HCEC 1CT (cell line): Measurements from ENCODE around the gene YIPF2.

Experiments
- DNase-seq: peaks from one replicate; pipeline ENCODE4 v3.0.0-alpha.2; 2017

The YIPF2 gene

DNA sequence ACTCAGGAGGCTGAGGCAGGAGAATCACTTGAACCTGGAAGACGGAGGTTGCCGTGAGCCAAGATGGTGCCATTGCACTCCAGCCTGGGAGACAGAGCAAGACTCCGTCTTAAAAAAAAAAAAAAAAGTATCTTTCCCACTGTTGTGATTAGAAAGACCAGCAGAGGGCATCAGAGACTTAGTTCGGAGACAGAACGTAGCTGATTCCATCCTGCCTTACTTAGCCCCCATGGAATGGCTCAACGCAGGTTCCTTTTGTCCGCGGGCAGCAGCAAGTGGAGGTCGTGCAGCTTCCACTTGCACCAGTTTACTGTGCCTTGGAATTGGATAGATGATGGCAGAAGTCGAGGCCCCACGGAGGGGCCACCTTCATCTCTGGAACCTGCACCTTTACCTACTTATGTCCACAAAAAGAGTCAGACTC lies 8.2 kb upstream of the YIPF2 start:
- peak; percentile 69 for DNase-seq

DNA sequence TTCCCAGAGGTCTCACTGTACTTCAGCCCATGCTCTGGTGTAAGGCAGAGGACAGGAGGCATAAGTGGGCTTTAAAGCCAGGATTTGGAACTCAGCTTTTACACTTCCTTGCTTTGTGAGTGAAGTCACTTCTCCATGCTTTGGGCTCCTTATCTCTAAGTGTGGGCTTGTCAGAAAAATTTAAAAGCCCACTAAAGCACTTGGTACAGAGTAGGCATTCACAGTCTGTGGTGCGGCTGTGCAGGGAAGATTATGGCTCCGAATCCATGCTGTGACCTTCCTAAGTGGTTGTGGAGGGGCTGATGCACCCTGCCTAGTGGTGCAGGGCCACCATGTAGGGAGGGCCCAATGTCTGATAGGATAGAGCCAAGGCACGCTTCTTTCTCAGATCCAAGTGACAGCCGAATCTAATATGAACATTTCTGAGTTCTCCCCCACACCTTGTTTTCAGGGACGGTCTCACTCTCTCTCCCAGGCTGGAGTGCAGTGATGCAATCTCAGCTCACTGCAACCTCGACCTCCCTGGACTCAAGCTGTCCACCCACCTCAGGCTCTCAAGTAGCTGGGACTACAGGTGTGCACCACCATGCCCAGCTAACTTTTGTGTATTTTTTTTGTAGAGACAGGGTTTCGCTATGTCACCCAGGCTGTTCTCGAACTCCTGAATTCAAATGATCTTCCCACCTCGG lies 7.1 kb upstream of the YIPF2 start:
- DNase-seq: no peak

DNA sequence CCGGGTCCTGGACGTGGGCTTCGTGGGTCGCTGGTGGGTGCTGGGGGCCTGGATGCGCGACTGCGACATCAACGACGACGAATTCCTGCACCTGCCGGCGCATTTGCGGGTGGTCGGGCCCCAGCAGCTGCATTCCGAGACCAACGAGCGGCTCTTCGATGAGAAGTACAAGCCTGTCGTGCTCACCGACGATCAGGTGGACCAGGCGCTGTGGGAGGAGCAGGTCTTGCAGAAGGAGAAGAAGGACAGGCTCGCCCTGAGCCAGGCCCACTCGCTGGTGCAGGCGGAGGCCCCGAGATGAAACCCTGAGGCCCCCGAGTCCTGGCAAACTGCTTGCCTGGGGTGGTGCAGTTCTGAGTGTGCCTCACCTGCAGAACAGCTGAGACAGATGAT lies 959 bp upstream of the YIPF2 start:
- DNase-seq: no peak

DNA sequence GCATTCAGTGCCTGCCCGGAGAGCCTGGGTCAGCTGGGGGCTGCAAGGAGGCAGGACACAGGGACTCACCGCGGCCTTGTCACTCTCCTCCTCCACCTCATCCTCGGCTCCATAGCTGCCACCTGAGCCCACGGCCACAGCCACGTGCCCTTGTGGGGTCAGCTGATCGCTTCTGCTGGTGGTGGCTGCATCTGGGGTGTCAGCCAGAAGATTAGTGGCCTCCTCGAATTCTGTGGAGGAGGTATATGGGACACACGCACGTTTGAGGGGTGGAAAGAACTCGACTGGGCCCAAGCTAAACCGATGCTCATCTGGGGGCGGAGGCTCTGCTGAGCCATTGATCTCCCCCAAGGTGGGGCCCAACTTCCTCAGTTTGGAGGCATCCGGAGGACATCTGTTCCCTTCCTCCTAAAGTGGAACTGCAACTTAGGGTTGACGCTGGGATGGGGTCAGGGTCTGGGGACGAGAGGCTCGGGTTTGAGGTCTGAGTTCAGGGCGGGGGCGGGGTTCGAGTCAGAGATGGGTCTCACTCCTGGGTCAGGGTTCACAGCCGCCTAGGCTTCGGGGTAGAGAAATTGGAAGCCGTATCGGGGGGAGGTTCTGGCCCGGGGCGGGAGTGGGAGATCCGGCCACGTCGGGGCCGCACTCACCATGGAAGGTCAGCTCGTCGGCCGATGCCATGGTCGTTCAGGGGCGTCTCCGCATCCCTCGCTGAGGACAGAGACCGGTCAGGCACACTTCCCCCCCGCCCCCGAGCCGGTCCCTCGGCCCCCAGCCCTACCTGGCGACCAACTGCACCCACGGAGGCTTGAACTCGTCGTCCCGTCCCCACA lies 493 bp downstream of the YIPF2 start:
- no peak for DNase-seq

DNA sequence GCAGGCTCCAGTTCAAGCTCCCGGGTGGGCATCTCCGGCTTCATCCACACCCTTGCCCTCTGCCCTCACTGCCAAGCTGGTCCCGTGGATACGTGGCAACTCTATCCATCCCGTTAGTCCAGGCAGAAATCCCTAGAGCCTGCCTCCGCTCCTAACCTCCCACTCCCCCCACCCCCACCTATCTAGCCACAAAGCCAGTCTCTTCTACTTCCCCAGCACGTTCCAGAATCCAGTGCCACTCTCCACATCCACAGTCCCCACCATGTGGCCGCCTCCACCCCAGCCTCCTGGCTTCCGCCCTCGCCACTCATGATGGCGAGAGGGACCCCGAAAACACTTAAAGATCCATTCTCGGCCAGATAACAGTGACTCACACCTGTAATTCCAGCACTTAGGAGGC lies 3.8 kb downstream of the YIPF2 start:
- no peak for DNase-seq

DNA sequence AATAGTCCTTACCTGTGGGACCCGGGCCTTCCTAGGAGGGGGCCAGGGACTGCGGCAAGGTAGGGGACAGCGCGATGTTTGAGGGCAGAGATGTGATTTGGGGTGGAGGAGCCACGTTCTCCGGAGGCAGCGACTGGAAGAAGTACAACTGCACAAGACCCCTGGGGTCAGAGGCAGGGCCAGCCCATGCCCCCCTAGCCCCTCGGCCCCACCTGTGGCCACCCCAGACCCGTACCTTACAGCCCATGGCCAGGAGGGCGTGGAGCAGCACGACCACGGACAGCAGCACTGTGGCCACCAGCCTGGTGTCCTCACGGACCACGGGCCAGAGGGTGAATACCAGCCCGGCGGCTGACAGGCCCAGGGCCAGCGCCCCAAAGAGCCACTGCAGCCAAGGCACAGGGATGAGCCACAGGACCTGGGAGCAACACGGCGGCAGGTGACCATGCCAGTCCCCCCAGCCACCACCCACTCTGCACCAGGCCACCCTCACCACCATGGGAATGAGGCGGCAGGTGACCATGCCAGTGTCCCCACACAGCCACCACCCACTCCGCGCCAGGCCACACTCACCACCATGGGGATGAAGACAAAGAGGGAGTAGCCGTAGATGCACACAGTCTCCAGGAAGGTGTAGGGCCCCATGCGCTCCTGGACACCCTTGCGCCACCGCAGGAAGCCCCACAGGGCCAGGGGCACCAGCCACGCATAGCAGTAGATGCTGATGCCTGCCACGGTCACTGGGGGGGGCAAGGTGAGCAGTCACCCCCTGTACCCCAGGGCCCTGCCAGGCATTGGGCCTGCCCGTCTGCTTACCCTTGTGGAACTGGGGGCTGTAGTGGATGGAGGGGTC lies 5.0 kb downstream of the YIPF2 start:
- DNase-seq: no peak

DNA sequence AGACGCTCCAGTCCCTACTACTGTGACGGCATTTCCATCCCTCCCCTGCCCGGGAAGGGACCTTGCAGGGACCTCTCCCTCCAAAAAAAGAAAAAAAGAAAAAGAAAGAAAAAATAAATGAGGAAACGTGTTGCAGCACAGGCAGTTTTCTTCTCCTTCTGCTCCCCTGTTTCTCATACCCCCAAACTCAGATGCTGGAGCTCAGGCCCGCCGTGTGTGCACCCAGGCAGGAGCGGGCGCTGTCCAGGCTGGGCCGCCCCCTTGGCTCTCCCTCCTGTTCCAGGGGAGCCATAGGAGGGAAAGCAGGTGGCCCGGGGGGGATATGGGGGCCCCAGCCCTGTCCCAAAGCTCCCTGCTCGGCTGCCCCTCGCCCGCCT lies 5.8 kb downstream of the YIPF2 start:
- DNase-seq: no peak

DNA sequence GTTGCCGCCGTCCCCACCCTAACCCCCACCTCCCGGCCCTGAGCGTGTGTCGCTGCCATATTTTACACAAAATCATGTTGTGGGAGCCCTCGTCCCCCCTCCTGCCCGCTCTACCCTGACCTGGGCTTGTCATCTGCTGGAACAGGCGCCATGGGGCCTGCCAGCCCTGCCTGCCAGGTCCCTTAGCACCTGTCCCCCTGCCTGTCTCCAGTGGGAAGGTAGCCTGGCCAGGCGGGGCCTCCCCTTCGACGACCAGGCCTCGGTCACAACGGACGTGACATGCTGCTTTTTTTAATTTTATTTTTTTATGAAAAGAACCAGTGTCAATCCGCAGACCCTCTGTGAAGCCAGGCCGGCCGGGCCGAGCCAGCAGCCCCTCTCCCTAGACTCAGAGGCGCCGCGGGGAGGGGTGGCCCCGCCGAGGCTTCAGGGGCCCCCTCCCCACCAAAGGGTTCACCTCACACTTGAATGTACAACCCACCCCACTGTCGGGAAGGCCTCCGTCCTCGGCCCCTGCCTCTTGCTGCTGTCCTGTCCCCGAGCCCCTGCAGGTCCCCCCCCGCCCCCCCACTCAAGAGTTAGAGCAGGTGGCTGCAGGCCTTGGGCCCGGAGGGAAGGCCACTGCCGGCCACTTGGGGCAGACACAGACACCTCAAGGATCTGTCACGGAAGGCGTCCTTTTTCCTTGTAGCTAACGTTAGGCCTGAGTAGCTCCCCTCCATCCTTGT lies 6.4 kb downstream of the YIPF2 start:
- no peak for DNase-seq

DNA sequence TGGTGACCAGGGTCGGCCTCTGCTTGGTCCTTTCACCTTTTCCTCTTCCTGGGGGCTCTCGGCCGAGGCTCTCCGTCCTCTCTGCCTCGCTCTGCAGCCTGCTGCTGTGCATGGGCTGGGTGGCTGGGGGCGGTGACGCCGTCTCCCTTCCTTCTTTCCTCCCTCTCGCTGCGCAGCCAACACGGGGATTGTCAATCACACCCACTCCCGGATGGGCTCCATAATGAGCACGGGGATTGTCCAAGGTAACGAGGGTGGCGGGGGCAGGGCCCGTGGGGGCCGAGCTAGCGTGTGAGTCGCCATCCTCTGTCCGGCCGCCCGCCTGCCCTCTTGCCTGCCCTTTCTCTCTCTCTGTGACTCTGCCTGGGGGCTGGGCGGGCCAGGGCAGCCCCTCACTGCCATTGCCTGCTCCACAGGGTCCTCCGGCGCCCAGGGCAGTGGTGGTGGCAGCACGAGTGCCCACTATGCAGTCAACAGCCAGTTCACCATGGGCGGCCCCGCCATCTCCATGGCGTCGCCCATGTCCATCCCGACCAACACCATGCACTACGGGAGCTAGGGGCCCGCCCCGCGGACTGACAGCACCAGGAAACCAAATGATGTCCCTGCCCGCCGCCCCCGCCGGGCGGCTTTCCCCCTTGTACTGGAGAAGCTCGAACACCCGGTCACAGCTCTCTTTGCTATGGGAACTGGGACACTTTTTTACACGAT lies 7.1 kb downstream of the YIPF2 start:
- no peak for DNase-seq

DNA sequence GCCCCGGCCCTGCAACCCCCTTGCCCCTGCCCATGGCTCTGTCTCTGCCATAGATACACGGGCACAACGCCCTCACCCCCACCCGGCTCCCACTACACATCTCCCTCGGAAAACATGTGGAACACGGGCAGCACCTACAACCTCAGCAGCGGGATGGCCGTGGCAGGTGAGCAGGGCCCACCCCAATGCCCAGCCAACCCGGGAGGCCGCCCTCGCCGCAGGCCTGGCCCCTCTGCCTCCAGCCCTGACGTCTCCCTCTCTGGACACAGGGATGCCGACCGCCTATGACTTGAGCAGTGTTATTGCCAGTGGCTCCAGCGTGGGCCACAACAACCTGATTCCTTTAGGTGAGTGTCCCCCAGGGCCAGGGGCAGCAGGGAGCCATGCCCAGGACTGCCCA lies 7.7 kb downstream of the YIPF2 start:
- DNase-seq: no peak

DNA sequence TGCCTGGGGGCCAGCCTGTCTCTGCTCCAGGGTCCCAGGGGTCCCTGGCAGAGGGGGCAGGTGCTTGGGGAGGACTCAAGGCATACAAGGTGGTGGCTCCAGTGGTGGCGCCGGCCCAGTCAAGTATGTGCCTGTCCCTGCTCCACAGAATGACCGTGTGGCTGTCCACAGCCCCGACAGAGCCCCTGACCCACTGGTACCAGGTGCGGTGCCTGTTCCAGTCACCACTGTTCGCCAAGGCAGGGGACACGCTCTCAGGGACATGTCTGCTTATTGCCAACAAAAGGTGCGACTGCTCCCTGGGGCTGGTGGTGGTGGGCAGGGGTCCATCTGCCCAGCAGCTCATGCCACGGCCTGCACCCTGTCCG lies 8.2 kb downstream of the YIPF2 start:
- DNase-seq: no peak

DNA sequence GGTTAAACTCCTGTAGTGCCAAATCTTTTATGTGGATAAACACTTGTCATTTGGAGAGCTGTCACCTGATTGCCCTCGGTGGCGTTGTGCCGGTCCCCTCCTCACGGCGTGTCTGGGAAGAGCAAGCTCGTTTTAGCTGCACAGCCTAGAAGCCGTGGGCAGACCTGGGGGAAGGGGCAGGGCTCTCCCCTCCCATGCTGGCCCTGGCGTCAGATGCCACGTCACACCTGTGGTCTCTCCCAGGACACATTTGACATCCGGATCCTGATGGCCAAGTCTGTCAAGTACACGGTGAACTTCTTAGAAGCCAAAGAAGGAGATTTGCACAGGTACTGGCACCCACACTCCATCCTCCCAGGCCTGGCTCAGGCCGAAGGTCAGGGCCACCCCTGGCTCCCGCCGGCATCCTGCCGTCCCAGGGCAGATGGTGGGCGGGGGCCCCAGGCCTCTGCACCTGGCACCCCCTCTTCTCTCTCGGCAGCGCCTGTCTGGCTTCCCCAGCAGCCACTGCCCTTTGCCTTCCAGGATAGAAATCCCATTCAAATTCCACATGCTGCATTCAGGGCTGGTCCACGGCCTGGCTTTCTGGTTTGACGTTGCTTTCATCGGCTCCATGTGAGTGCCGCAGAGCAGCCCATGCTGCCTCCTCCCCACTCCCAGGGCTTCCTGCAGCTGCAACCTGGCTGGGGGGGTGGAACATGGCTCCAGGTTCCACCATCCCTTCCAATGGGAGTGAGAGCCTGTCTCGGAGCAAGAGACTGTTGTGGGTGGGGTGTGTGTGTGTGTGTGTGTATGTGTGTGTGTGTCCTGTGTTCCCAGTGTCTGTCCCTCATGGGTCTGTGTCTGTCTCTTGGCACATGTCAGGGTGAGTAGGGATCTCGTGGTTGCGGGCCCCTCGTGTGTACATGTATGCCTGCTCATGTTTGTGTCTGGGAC lies 8.8 kb downstream of the YIPF2 start:
- DNase-seq: no peak

DNA sequence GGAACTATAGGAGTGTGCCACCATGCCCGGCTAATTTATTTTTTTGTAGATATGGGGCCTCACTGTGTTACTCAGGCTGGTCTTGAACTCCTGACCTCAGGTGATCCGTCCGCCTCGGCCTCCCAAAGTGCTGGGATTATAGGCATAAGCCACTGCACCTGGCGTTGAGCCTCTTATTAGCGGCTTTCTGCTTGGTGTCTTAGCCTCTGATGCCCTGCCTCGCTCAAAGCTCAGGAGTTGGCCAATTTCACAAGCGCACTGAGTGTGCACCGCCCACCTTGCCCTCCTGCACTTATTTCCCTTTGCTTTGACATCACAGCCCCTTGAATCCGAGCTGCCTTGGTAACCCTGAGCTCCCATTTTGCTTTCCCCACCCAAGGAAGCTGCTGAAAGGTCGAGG lies 10.1 kb downstream of the YIPF2 start:
- no peak for DNase-seq

DNA sequence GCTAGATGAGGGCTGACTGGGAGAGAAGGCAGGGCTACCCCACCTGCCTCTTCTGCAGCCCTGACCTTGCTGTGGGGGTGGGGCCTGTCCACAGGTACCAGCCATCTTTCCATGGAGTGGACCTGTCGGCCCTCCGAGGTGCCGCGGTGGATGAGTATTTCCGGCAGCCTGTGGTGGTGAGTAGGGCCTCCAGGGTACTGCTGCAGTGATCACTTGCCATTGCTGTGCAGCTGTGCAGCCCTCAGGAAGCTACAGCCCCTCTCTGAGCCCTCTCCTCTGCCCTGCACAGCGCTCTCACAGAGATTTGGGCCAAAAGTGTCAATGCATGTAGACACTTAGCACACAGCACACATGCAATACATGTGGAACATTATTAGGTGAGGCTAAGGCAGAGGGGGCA lies 11.8 kb downstream of the YIPF2 start:
- no peak for DNase-seq

DNA sequence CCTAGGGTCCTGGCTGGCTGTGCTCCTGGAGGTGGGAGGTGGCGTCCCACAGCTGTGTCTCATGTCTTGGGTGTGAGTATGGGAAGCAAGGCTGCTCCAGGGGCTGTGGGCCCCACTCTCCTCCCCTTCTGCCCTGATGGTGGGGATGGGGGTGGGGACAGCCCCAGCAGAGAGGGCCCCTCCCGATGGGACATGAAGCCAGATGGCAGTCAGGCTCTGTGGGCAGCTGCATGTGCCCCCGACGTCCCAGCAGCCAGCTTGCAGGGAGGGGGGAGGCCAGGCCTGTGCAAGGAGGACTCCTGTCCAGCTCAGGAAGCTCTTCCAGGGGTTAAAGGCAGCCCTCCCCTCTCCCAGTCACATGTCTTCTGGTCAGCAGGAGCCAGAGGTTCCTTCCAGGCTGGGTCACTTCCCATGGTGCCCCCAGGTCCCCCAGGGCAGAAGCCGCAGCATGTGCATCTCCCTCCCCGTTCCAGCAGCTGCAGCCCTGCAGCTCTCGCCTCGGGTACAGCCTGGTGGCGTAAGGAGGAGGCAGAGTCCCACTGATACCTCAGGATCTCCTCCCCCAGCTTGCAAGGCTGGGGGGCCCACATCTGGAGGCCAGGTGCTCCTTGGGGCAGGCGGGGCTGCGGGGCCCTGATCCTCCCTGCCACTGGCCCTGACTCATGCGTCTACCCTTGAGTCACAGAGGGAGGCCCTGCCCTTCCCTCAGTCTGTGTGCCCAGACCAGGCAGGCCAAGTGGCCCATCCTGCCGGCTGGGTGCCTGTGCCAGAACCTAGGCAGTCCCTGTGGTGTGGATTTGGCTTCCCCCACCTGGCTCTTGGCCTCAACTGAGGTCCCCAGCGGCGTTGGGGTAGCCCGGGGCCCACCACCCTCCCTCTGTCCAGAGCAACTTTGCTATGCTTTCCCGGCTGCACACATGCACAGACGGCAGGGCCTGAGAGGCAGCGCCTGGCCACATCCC lies 13.0 kb downstream of the YIPF2 start:
- DNase-seq: peak; percentile 95

DNA sequence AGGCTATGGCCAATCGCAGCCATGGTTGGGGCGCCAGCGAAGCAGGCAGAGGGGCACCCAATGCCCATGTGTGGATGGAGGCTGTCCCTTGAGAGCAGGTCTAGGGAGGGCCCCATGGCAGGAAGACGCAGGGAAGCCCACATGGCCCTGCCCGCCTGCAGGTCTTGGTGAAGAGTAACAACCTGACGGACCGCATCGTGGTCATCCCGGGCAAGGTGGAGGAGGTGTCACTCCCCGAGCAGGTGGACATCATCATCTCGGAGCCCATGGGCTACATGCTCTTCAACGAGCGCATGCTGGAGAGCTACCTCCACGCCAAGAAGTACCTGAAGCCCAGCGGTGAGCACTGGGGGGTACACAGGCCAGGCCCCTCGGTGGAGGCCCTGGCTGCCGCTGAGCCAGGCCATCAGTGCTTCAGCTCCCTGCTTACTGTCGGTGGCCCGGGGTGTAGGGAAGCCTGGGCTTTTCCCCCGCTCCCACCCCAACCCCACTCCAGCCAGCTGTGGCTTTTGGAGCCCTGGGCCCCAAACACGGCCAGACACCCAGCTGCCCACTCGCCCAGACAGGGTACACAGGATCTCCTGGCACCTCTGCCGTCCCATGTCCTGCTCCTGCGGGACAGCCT lies 14.6 kb downstream of the YIPF2 start:
- DNase-seq: no peak

DNA sequence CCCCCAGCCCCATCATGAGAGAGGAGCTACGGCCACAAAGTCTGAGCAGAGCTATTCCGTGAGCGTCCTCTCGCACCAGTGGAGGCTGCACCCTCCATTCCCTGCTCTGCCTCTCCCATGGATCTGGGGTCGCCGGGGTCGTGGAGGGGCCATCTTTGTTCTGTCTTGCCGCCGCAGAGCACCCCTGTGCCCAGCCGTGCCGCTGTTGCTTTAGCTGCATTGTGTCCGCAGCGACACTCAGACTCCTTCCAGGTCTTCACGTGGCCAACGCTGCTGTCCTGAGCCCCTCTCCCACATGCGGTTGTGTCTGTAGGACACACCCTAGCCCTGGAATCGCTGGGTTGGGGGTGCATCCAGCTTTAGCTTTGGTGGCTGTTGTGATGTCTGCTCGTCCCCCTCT lies 15.8 kb downstream of the YIPF2 start:
- no peak for DNase-seq

DNA sequence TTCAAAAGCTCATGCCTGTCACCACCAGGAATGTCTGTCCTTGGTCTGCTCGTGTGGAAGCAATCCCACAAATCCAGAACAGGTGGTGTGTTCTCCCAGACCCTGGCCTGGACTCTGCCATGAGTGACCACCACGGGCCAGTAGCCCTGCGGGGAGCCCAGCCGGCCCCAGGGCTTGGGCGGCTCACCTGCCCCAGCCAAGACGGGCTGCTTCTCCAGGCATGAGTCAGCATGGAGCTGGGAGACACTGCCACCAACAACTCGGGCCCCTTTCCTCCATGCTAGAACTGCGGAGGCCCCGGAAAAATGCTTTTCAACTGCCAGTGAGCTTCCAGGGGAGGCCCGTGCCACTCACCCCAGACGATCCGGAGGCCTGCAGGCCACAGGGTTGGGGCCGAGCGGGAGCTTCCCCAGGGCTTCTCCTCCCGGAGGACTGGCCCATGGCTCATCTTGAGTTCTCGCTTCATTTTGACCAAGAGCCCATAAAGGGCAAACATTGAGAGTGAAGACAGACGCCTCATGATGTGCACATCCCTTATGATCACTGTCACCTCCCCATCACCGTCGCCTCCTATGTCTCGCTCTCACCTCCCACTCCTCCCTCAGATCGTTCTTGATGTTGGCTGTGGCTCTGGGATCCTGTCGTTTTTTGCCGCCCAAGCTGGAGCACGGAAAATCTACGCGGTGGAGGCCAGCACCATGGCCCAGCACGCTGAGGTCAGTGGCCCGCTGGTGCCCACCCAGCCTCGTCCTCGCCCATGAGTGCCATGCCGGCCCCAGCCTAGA lies 16.7 kb downstream of the YIPF2 start:
- no peak for DNase-seq
